ENCODE data around the gene OTUD7B. TPM values are rescaled to one million over a fixed set of nuclear protein-coding genes. Genes with fewer than 3 reads are reported as not detected.

Gene OTUD7B
- total and polyA plus RNA-seq, 3 donors from 2014 or later, result 23.1 to 31.5 (median 30.3) TPM

DNA sequence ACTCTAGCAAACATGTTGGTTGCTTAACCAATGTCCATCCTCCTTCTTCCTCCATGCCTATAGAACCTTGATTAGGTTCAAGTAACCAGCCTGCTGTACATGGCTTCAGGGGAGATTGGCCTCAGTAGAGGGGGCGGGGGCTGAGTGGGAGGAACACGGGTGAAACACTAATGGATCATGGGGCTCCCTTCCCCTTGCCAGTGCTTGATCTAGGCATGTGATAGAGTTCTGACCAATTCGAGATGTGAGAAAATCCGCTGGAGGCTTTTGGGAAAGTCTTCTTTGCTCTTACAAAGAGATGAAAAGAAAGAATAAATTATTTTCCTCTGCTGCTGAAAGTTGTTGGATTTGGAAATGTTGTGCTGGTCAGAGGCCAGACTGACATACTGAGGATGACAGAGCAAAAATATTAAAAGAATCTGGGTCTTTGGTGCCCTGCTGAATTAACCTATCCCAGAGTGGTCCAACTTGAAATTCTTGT lies 5.2 kb upstream of the OTUD7B start:
- H3K9me3 ChIP-seq, result no peaks in the 10 kb centered on the region
- intact Hi-C loops (cut with DNase I; ENCODE audit: low total_unique reads), result no loop called here
- no peak overlapping the region for H3K4me3 ChIP-seq
- 87 to 89% methylated on average over 4 of the region's 4 CpGs for WGBS, 2 donors
- H3K27me3 ChIP-seq, result no peaks in the 10 kb centered on the region
- H3K36me3 ChIP-seq (ENCODE audit: low read depth, missing control alignments), result no peaks in the 10 kb centered on the region
- no peak for DNase-seq
- no peak overlapping the region for H3K27ac ChIP-seq
- H3K4me1 ChIP-seq, result no peaks in the 10 kb centered on the region
- no peak for TF ChIP-seq CTCF (IDR thresholded peaks at IDR 0.05)
- TF ChIP-seq POLR2A (IDR thresholded peaks at IDR 0.05), result no peak

- H3K27ac ChIP-seq, result no peak overlapping the region
- no peak for TF ChIP-seq POLR2A (IDR thresholded peaks at IDR 0.05)
- no peak for TF ChIP-seq CTCF (IDR thresholded peaks at IDR 0.05)
- H3K27me3 ChIP-seq, result no peaks in the 10 kb centered on the region
- H3K9me3 ChIP-seq, result no peaks in the 10 kb centered on the region
- H3K36me3 ChIP-seq (ENCODE audit: low read depth, missing control alignments), result no peaks in the 10 kb centered on the region
- peaks cover 3% of the 10 kb centered on the region for H3K4me1 ChIP-seq
- no peak overlapping the region for H3K4me3 ChIP-seq
- no peak for DNase-seq
- WGBS, 2 donors, result 94 to 100% methylated on average over 1 of the region's 1 CpG
- intact Hi-C loops (cut with DNase I; ENCODE audit: low total_unique reads), result no loop called here
These were observed 2.1 kb upstream of the OTUD7B start for GRCh38 chr1:150012611-150013010.

DNA sequence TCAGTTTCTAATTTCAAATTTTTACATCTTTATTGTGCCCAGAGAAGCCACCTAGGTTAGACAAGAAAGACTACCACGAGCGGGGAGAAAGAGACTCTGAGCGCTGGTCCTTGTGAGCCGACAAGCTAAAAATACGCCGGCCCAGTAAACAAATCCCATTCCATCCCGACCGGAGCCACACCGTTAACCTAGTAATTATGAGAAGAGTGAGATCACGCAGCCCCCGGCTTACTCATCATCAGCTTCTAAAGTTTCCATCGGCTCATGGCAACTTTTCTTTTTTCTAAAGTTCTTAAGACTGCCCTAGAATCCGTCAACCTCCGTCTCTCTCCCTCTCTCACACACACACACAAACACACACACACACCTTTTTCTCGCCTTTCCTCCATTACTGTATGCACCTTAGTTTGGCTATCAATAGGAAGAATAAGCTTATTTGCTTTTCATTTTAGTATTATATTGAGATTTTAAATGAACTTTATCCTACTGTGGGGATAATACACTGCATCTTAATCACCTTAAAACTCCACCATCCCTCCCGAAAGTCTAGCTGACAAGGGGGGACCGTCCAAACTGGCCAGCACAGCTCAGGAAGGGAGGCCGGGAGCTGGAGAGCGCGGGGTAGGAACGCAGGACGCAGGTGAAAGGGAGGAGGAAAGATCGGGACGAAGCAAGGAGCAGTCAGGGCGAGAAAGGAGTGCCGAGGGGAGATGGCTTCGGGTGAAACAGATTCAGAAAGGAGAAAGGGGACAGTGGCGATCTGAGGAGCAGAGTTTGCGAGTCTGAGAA lies 728 bp downstream of the OTUD7B start:
- H3K27ac ChIP-seq, result peak overlapping the region; percentile 91 to 92
- H3K9me3 ChIP-seq, result no peaks in the 10 kb centered on the region
- TF ChIP-seq CTCF (IDR thresholded peaks at IDR 0.05), result no peak
- H3K36me3 ChIP-seq (ENCODE audit: low read depth, missing control alignments), result no peaks in the 10 kb centered on the region
- H3K4me1 ChIP-seq, result peaks cover 16% of the 10 kb centered on the region
- peak overlapping the region; percentile 85 to 88 for H3K4me3 ChIP-seq
- DNase-seq, result peak; percentile 78
- 0 to 1% methylated on average over 28 to 29 of the region's 29 CpGs for WGBS, 2 donors
- no peaks in the 10 kb centered on the region for H3K27me3 ChIP-seq
- intact Hi-C loops (cut with DNase I; ENCODE audit: low total_unique reads), result no loop called here

- Histone ChIP-seq H3K27me3 (no peaks in the 10 kb centered on the region), H3K9me3 (no peaks in the 10 kb centered on the region), H3K4me3 (no peak overlapping the region), H3K27ac (peak overlapping the region; percentile 91 to 92), H3K36me3 (ENCODE audit: low read depth, missing control alignments) (no peaks in the 10 kb centered on the region), H3K4me1 (peaks cover 18% of the 10 kb centered on the region)
- no peak for DNase-seq
- WGBS, 2 donors, result 28 to 35% methylated on average over 6 of the region's 6 CpGs
- intact Hi-C loops (cut with DNase I; ENCODE audit: low total_unique reads), result no loop called here
- TF ChIP-seq CTCF (IDR thresholded peaks at IDR 0.05), result no peak
- no peak for TF ChIP-seq POLR2A (IDR thresholded peaks at IDR 0.05)
These were observed 1.8 kb downstream of the OTUD7B start for GRCh38 chr1:150008699-150009098.

Measured in testis (tissue), 3 donors.